ENCODE measurements around the gene CNTNAP2. TPM values are rescaled to one million over a fixed set of nuclear protein-coding genes. Genes with fewer than 3 reads are reported as not detected.

The CNTNAP2 gene
- total and polyA plus RNA-seq, 11 donors = 0.01 to 2.6 (median 0.31) TPM; not detected in 3

GRCh38 chr7:146455091-146455655, 338.6 kb downstream of the CNTNAP2 start:
- WGBS, 4 donors = 45 to 57% (median 51%) methylated on average over 2 of the region's 2 CpGs
- H3K27ac ChIP-seq = no peak overlapping the region
- H3K36me3 ChIP-seq = no peaks in the 10 kb centered on the region
- DNase-seq (no peak), ATAC-seq (no peak)
- H3K4me3 ChIP-seq = no peak overlapping the region
- H3K4me1 ChIP-seq = no peaks in the 10 kb centered on the region
- peaks cover 0 to 5% (median 0%) of the 10 kb centered on the region in 12 donors for H3K9me3 ChIP-seq
- no peak for TF ChIP-seq POLR2A (IDR thresholded peaks at IDR 0.05)
- TF ChIP-seq, protein P1, sequence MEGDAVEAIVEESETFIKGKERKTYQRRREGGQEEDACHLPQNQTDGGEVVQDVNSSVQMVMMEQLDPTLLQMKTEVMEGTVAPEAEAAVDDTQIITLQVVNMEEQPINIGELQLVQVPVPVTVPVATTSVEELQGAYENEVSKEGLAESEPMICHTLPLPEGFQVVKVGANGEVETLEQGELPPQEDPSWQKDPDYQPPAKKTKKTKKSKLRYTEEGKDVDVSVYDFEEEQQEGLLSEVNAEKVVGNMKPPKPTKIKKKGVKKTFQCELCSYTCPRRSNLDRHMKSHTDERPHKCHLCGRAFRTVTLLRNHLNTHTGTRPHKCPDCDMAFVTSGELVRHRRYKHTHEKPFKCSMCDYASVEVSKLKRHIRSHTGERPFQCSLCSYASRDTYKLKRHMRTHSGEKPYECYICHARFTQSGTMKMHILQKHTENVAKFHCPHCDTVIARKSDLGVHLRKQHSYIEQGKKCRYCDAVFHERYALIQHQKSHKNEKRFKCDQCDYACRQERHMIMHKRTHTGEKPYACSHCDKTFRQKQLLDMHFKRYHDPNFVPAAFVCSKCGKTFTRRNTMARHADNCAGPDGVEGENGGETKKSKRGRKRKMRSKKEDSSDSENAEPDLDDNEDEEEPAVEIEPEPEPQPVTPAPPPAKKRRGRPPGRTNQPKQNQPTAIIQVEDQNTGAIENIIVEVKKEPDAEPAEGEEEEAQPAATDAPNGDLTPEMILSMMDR (IDR thresholded peaks at IDR 0.05) = no peak
- intact Hi-C loops (cut with DNase I) = no loop called here
- H3K27me3 ChIP-seq = no peaks in the 10 kb centered on the region

DNA sequence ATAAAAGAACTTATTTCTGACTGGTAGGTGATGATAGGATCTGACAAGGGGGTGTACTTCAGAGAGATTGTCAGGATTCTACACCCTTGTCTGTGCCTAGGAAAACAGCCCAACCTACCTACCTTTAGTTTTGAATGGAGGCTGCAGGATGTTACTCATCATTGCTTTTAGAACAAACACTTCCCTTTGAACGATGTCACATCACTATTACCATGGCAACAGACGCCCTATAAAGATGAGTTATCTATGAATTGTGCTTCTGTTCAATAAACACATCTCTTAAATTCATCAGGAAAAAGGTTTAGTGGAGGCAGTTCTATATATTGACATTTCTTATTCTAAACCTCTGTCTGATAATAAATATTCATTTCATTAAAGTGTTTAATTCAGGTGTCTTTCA, 362.4 kb downstream of the CNTNAP2 start:
- DNase-seq = no peak
- Histone ChIP-seq H3K4me1 (no peaks in the 10 kb centered on the region), H3K36me3 (no peaks in the 10 kb centered on the region), H3K4me3 (no peak overlapping the region), H3K27me3 (no peaks in the 10 kb centered on the region), H3K27ac (no peak overlapping the region), H3K9me3 (no peaks in the 10 kb centered on the region)
- no peak for ATAC-seq
- intact Hi-C loops (cut with DNase I) = no loop called here
- TF ChIP-seq, protein P1 (IDR thresholded peaks at IDR 0.05) = no peak
- no peak for TF ChIP-seq POLR2A (IDR thresholded peaks at IDR 0.05)
- 47 to 54% (median 51%) methylated on average over 2 of the region's 2 CpGs for WGBS, 4 donors

GRCh38 chr7:146486519-146486918, 369.9 kb downstream of the CNTNAP2 start:
- no peak for DNase-seq
- intact Hi-C loops (cut with DNase I) = no loop called here
- 87 to 90% (median 89%) methylated on average over 3 of the region's 3 CpGs for WGBS, 4 donors

DNA sequence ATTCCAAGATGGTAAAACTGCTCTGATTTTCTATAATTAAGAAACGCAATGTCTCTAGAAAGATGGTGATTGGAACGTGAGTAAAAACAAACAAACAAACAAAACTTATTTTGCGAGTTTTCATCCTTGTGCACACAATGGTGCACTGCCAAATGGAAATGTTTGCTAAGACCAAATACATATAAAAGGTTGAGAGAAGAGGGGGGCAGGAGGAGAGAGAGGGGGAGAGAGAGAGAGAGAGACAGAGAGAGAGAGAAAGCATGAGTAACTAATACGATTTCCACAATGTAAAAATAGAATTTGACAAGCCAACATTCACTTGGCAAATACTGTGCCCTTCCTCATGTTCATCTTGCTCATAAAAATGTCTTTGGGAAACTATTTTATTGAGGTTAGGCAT, 375.4 kb downstream of the CNTNAP2 start:
- Histone ChIP-seq H3K27me3 (no peaks in the 10 kb centered on the region), H3K36me3 (no peaks in the 10 kb centered on the region), H3K4me3 (no peak overlapping the region), H3K9me3 (peaks cover 0 to 20% (median 3%) of the 10 kb centered on the region in 12 donors), H3K27ac (no peak overlapping the region), H3K4me1 (no peaks in the 10 kb centered on the region)
- no peak for TF ChIP-seq POLR2A (IDR thresholded peaks at IDR 0.05)
- TF ChIP-seq, protein P1 (IDR thresholded peaks at IDR 0.05) = no peak
- 70 to 79% (median 72%) methylated on average over 4 of the region's 4 CpGs for WGBS, 4 donors
- ATAC-seq (no peak), DNase-seq (no peak)
- intact Hi-C loops (cut with DNase I) = no loop called here

More at GRCh38 chr7:146486519-146486918, 369.9 kb downstream of the CNTNAP2 start:
- Histone ChIP-seq H3K27me3 (no peaks in the 10 kb centered on the region), H3K36me3 (no peaks in the 10 kb centered on the region), H3K9me3 (peaks cover 0 to 14% (median 2%) of the 10 kb centered on the region in 12 donors), H3K4me1 (no peaks in the 10 kb centered on the region), H3K27ac (no peak overlapping the region), H3K4me3 (no peak overlapping the region)
- TF ChIP-seq POLR2A (IDR thresholded peaks at IDR 0.05) = no peak
- TF ChIP-seq, protein P1 (IDR thresholded peaks at IDR 0.05) = no peak
- no peak for ATAC-seq

Data from heart left ventricle (tissue), 16 donors.